B cell (primary cell): ENCODE data around the gene PLCB1.

ENCODE experiments used
- EZH2 ChIP-seq: IDR thresholded peaks from 2 replicates; pipeline ENCODE4 v1.6.1; 2012; ENCODE audit warnings: borderline replicate concordance, low read depth, mild to moderate bottlenecking, moderate library complexity, low read length; ENCODE audit not compliant: insufficient read depth, poor library complexity, severe bottlenecking
- TF ChIP-seq, protein P1 (sequence below): fragments of 200-600 bp; IDR thresholded peaks from one replicate; pipeline ENCODE4 v1.8.0; 2022; ENCODE audit warnings: antibody characterized with exemption, mild to moderate bottlenecking

DNA sequence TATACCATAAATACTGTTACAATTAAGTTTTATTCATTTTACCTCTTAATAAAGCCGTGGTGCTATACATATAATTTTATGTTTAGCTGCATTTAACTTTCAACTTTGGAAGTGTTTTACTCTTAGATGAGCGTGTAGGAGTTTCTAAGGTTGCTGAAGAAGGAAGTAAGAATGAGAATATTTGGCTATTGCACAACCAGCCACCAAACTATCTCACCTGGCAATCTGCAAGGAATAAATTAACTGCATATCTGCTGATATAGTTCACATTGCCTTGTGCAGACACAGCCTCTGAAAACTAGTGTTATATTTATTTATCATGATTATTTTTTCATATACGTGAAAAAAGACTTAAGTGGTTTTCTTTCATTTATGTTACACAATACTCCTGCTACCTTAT is 230.4 kb downstream of the PLCB1 start:
- TF ChIP-seq, protein P1, sequence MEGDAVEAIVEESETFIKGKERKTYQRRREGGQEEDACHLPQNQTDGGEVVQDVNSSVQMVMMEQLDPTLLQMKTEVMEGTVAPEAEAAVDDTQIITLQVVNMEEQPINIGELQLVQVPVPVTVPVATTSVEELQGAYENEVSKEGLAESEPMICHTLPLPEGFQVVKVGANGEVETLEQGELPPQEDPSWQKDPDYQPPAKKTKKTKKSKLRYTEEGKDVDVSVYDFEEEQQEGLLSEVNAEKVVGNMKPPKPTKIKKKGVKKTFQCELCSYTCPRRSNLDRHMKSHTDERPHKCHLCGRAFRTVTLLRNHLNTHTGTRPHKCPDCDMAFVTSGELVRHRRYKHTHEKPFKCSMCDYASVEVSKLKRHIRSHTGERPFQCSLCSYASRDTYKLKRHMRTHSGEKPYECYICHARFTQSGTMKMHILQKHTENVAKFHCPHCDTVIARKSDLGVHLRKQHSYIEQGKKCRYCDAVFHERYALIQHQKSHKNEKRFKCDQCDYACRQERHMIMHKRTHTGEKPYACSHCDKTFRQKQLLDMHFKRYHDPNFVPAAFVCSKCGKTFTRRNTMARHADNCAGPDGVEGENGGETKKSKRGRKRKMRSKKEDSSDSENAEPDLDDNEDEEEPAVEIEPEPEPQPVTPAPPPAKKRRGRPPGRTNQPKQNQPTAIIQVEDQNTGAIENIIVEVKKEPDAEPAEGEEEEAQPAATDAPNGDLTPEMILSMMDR, result no peak
- TF ChIP-seq EZH2, result no peak
